HEK293 (cell line): ENCODE results near the gene MAP1LC3A.
"Not testable (repeated sequence)": the region's sequence is repeated elsewhere in the genome, so short reads cannot be mapped to it uniquely, and the experiment has no call there.

ENCODE experiments used
- ATF2 ChIP-seq: fragments of 450-650 bp; formaldehyde crosslinking; IDR thresholded peaks from 2 replicates; pipeline ENCODE4 v1.5.1; 2016; ENCODE audit warnings: missing biosample characterization, missing genetic modification characterization, low read depth
- CTCF ChIP-seq: fragments of 450-650 bp; formaldehyde crosslinking; IDR thresholded peaks from 2 replicates; pipeline ENCODE4 v1.5.1; 2016; ENCODE audit warnings: missing biosample characterization, missing genetic modification characterization
- PRDM4 ChIP-seq: fragments of 450-650 bp; formaldehyde crosslinking; IDR thresholded peaks from 2 replicates; pipeline ENCODE4 v1.5.1; 2017; ENCODE audit warnings: missing biosample characterization, missing genetic modification characterization
- ZBTB7A ChIP-seq: fragments of 450-650 bp; formaldehyde crosslinking; IDR thresholded peaks from 2 replicates; pipeline ENCODE4 v1.5.1; 2016; ENCODE audit warnings: low read depth, missing biosample characterization, missing genetic modification characterization
- ZNF121 ChIP-seq: fragments of 450-650 bp; formaldehyde crosslinking; IDR thresholded peaks from 2 replicates; pipeline ENCODE4 v1.5.1; 2016; ENCODE audit warnings: missing biosample characterization, missing genetic modification characterization
- ZNF239 ChIP-seq: fragments of 450-650 bp; formaldehyde crosslinking; IDR thresholded peaks from 2 replicates; pipeline ENCODE4 v1.5.1; 2016; ENCODE audit warnings: missing biosample characterization, missing genetic modification characterization
- ZNF248 ChIP-seq: fragments of 450-650 bp; formaldehyde crosslinking; IDR thresholded peaks from 2 replicates; pipeline ENCODE4 v1.5.1; 2017; ENCODE audit warnings: missing biosample characterization, missing genetic modification characterization
- ZNF280C ChIP-seq: fragments of 450-650 bp; formaldehyde crosslinking; IDR thresholded peaks from 2 replicates; pipeline ENCODE4 v1.5.1; 2016; ENCODE audit warnings: missing biosample characterization, missing genetic modification characterization
- ZNF426 ChIP-seq: fragments of 450-650 bp; formaldehyde crosslinking; IDR thresholded peaks from 2 replicates; pipeline ENCODE4 v1.5.1; 2017; ENCODE audit warnings: missing biosample characterization, missing genetic modification characterization, mild to moderate bottlenecking, inconsistent platforms, moderate library complexity
- ZNF639 ChIP-seq: fragments of 450-650 bp; formaldehyde crosslinking; IDR thresholded peaks from 2 replicates; pipeline ENCODE4 v1.5.1; 2016; ENCODE audit warnings: missing biosample characterization, missing genetic modification characterization

- TF ChIP-seq ZNF426; PRDM4 (tag by site-specific recombination); ZNF280C (tag by site-specific recombination); CTCF (tag by site-specific recombination); ZNF121; ATF2; ZNF248 (tag by site-specific recombination); ZNF639 (tag by site-specific recombination); ZNF239 (tag by site-specific recombination); ZBTB7A (tag by site-specific recombination): not testable (repeated sequence)
Observed at GRCh38 chr20:34514034-34514433, 44.5 kb upstream of the MAP1LC3A start.
